Smooth muscle cell (in vitro differentiated cells): ENCODE results near the gene TBL1X. TPM values are rescaled to one million over a fixed set of nuclear protein-coding genes. Genes with fewer than 3 reads are reported as not detected.
"Not testable (repeated sequence)": the region's sequence is repeated elsewhere in the genome, so short reads cannot be mapped to it uniquely, and the experiment has no call there.

Source experiments
- DNase-seq: peaks from one replicate; lab custom pipeline; 2025; ENCODE audit not compliant: unreplicated experiment; lab: John Stamatoyannopoulos, UW
- H2AFZ ChIP-seq: fragments of 200-600 bp; sonication (generic); 2 replicates; pipeline ENCODE4 v1.6.0; 2016; ENCODE audit warnings: antibody characterized with exemption, low read depth, mild to moderate bottlenecking
- H3F3A ChIP-seq: fragments of 200-600 bp; sonication (generic); 2 replicates; pipeline ENCODE4 v1.6.0; 2017; ENCODE audit warnings: antibody characterized with exemption, low read depth
- H3K27ac ChIP-seq: fragments of 200-600 bp; sonication (generic); 2 replicates; pipeline ENCODE4 v1.5.1; 2016; ENCODE audit warnings: low read depth, mild to moderate bottlenecking
- H3K27me3 ChIP-seq: fragments of 200-600 bp; sonication (generic); 2 replicates; pipeline ENCODE4 v1.6.1; 2016; ENCODE audit warnings: low read depth, mild to moderate bottlenecking
- H3K36me3 ChIP-seq: fragments of 200-600 bp; sonication (generic); 2 replicates; pipeline ENCODE4 v1.5.1; 2016; ENCODE audit warnings: low read depth
- H3K4me1 ChIP-seq: fragments of 200-600 bp; sonication (generic); 2 replicates; pipeline ENCODE4 v1.5.1; 2016; ENCODE audit warnings: low read depth
- H3K4me2 ChIP-seq: fragments of 200-600 bp; sonication (generic); 2 replicates; pipeline ENCODE4 v1.6.0; 2016; ENCODE audit warnings: mild to moderate bottlenecking
- H3K4me3 ChIP-seq: fragments of 200-600 bp; sonication (generic); 2 replicates; pipeline ENCODE4 v1.5.1; 2016; ENCODE audit warnings: mild to moderate bottlenecking
- H3K79me2 ChIP-seq: fragments of 200-600 bp; sonication (generic); 2 replicates; pipeline ENCODE4 v1.6.0; 2016; ENCODE audit warnings: low read depth, mild to moderate bottlenecking
- H3K9ac ChIP-seq: fragments of 200-600 bp; sonication (generic); 2 replicates; pipeline ENCODE4 v1.6.0; 2016; ENCODE audit warnings: low read depth
- H3K9me3 ChIP-seq: fragments of 200-600 bp; sonication (generic); replicated peaks from 2 replicates; pipeline ENCODE4 v1.5.1; 2016; ENCODE audit warnings: low read depth
- H4K20me1 ChIP-seq: fragments of 200-600 bp; sonication (generic); 2 replicates; pipeline ENCODE4 v1.6.0; 2016; ENCODE audit warnings: low read depth
- WGBS: methylation state at CpG from one replicate; pipeline ENCODE4 v1.1.7; 2016; ENCODE audit warnings: low lambda C conversion rate; 5-methylcytosine and 5-hydroxymethylcytosine counted together
- polyA plus RNA-seq: library from polyadenylated mRNA; unstranded; fragments of >200 nt; fragmentation: Nextera tagmentation; extraction: Ambion mirVana; gene quantifications from 2 replicates; pipeline ENCODE4 v1.2.1, GENCODE V29; 2016
- total RNA-seq: library from RNA; depleted of rRNA; stranded (reverse); fragments of >200 nt; gene quantifications from 2 replicates; pipeline ENCODE4 v1.2.3, GENCODE V29; 2014
- TF ChIP-seq, protein P1 (sequence below): fragments of 200-600 bp; sonication (generic); IDR thresholded peaks from 2 replicates; pipeline ENCODE4 v1.5.1; 2017; ENCODE audit warnings: borderline replicate concordance, mild to moderate bottlenecking, antibody characterized with exemption; ENCODE audit not compliant: insufficient read depth, poor library complexity, severe bottlenecking

TBL1X gene
- total and polyA plus RNA-seq, 2 experiments from 2014 or later: 9.0 to 9.8 TPM

DNA sequence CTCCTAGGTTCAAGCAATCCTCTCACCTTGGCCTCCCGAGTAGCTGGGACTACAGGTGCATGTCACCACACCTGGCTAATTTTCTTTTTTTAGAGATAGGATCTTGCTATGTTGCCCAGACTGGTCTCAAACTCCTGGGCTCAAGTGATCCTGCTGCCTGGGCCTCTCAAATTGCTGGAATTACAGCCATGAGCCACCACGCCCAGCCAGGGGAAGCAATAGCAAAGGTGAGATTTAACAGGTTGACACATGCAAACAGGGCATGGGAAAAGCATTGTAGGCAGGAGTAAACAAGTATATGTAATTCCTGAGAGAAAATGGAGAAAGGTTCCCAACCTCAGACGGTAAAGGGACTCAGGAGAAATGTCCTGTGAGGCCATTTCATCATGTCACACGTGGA lies 33.6 kb upstream of the TBL1X start:
- no peaks in the 10 kb centered on the region for H3K4me1 ChIP-seq
- no peak overlapping the region for H3K27ac ChIP-seq
- no peaks in the 10 kb centered on the region for H4K20me1 ChIP-seq
- H3K79me2 ChIP-seq: no peaks in the 10 kb centered on the region
- WGBS: 68% methylated on average over 4 of the region's 4 CpGs
- H2AFZ ChIP-seq: no peak overlapping the region
- H3K4me2 ChIP-seq: no peak overlapping the region
- DNase-seq: no peak
- no peak overlapping the region for H3K4me3 ChIP-seq
- H3K9me3 ChIP-seq: no peaks in the 10 kb centered on the region
- no peaks in the 10 kb centered on the region for H3K36me3 ChIP-seq
- TF ChIP-seq, protein P1, sequence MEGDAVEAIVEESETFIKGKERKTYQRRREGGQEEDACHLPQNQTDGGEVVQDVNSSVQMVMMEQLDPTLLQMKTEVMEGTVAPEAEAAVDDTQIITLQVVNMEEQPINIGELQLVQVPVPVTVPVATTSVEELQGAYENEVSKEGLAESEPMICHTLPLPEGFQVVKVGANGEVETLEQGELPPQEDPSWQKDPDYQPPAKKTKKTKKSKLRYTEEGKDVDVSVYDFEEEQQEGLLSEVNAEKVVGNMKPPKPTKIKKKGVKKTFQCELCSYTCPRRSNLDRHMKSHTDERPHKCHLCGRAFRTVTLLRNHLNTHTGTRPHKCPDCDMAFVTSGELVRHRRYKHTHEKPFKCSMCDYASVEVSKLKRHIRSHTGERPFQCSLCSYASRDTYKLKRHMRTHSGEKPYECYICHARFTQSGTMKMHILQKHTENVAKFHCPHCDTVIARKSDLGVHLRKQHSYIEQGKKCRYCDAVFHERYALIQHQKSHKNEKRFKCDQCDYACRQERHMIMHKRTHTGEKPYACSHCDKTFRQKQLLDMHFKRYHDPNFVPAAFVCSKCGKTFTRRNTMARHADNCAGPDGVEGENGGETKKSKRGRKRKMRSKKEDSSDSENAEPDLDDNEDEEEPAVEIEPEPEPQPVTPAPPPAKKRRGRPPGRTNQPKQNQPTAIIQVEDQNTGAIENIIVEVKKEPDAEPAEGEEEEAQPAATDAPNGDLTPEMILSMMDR: no peak
- H3F3A ChIP-seq: no peaks in the 10 kb centered on the region
- H3K27me3 ChIP-seq: no peaks in the 10 kb centered on the region
- H3K9ac ChIP-seq: no peak overlapping the region

GRCh38 chrX:9433596-9433995 lies 31.3 kb upstream of the TBL1X start:
- Histone ChIP-seq H3K9ac (no peak overlapping the region), H3K79me2 (no peaks in the 10 kb centered on the region), H3K4me2 (no peak overlapping the region), H4K20me1 (no peaks in the 10 kb centered on the region), H3K36me3 (no peaks in the 10 kb centered on the region), H3K9me3 (no peaks in the 10 kb centered on the region), H2AFZ (no peak overlapping the region), H3K27me3 (no peaks in the 10 kb centered on the region), H3K4me3 (no peak overlapping the region), H3F3A (no peaks in the 10 kb centered on the region), H3K4me1 (no peaks in the 10 kb centered on the region), H3K27ac (no peak overlapping the region)
- 65% methylated on average over 3 of the region's 3 CpGs for WGBS
- TF ChIP-seq, protein P1: no peak
- DNase-seq: no peak

DNA sequence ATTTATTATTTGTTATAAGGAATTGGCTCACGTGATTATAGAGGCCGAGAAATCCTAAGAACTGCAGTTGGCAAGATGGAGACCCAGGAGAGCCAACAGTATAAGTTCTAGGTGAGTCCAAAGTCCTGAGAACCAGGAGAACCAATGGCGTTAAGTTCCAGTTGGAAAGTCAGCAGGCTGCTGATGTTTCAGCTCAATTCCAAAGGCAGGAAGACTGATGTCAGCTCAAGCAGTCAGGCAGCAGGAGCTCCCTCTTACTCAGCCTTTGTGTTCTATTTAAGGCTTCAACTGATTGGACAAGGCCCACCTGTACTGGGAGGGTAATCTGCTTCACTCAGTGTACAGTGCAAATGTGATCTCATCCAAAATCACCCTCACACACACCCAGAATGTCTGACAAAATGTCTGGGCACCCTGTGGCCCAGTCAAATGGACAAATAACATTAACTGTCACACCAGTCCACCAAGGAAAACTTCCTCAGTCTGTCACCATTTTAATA lies 30.8 kb upstream of the TBL1X start:
- TF ChIP-seq, protein P1: no peak
- H3K27ac ChIP-seq: no peak overlapping the region
- DNase-seq: no peak
- H3K4me1 ChIP-seq: no peaks in the 10 kb centered on the region
- no peaks in the 10 kb centered on the region for H3K79me2 ChIP-seq
- H3K4me2 ChIP-seq: no peak overlapping the region
- H4K20me1 ChIP-seq: no peaks in the 10 kb centered on the region
- WGBS: 78% methylated on average over 3 of the region's 3 CpGs
- no peaks in the 10 kb centered on the region for H3K27me3 ChIP-seq
- no peaks in the 10 kb centered on the region for H3K9me3 ChIP-seq
- no peaks in the 10 kb centered on the region for H3F3A ChIP-seq
- H2AFZ ChIP-seq: no peak overlapping the region
- H3K9ac ChIP-seq: no peak overlapping the region
- no peaks in the 10 kb centered on the region for H3K36me3 ChIP-seq
- no peak overlapping the region for H3K4me3 ChIP-seq

- not testable (repeated sequence) for H3K9ac ChIP-seq, H4K20me1 ChIP-seq, H3K4me1 ChIP-seq, H3K79me2 ChIP-seq, H3K4me3 ChIP-seq, DNase-seq, H3K27me3 ChIP-seq, H3K9me3 ChIP-seq, H3K4me2 ChIP-seq, H2AFZ ChIP-seq, H3K27ac ChIP-seq, H3F3A ChIP-seq, H3K36me3 ChIP-seq
- WGBS: 63% methylated on average over 2 of the region's 2 CpGs
These were observed 29.8 kb upstream of the TBL1X start for GRCh38 chrX:9435086-9435485.
